ENCODE results near the gene SPDYE6.

- no peak for TF ChIP-seq CTCF (conservative IDR thresholded peaks at IDR 0.05; ENCODE audit: low read depth, low read length)
- TF ChIP-seq EZH2 (IDR thresholded peaks at IDR 0.05; ENCODE audit: borderline replicate concordance, low read depth, low read length, poor library complexity, severe bottlenecking): no peak
Measured at GRCh38 chr7:102320181-102320580, 36.1 kb downstream of the SPDYE6 start.

Measured in A673 (cell line).